Jurkat, Clone E6-1 (cell line): ENCODE results near the gene CDK18.

Experiments used
- DNase-seq: peaks from one replicate; pipeline ENCODE4 v3.0.0-alpha.2; 2011; ENCODE audit warnings: low read depth, low spot score
- H3K4me3 ChIP-seq: 2 replicates; pipeline ENCODE4 v1.5.1; 2011; ENCODE audit warnings: mild to moderate bottlenecking, low read length, control low read depth, moderate library complexity

CDK18 gene

DNA sequence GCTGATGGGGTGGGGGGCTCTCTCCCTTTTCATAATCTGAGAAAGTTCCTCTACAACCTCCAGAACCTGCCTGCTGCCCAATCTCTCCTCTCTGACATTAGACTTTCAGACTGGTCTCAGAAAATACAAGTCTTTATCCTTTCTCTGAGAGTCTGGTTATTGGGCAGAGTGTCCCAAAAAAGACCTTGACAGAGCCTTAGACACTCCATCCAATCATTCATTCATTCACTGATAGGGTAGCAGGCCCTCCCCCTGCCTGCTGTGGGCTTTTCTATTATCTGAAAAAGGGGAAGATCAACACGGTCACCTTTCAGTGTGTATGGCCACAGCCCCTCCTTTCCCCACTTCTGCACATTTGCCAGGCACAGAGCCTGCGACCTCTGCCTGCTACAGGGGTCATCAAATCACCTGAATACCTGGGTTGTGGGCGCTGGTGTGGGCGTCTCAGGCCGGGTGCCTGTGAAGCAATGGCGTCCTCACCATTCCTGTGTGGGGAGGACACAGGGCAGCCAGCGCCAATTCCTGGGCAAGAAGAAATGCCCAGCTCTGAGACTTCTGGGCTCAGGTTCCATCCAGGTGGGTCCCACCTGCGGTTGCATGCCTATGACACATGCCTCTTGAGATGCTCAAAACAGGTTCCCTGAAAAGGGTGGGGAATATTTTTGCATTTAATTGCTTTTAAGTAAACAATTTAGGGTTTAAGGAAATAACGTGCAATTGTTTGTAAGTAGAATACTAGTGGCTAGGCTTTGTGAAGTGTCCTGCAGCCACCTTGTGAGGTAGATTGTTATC, 74.5 kb downstream of the CDK18 start:
- H3K4me3 ChIP-seq = no peak overlapping the region
- DNase-seq = no peak

- H3K4me3 ChIP-seq = no peak overlapping the region
- no peak for DNase-seq
Measured at GRCh38 chr1:205579711-205580110, 75.2 kb downstream of the CDK18 start.

- DNase-seq = no peak
- H3K4me3 ChIP-seq = no peak overlapping the region
Measured at GRCh38 chr1:205580140-205580922, 75.9 kb downstream of the CDK18 start.

- no peak overlapping the region for H3K4me3 ChIP-seq
Measured at GRCh38 chr1:205580923-205581180, 76.4 kb downstream of the CDK18 start.

GRCh38 chr1:205581321-205581980, 77.0 kb downstream of the CDK18 start:
- no peak for DNase-seq
- no peak overlapping the region for H3K4me3 ChIP-seq

More at GRCh38 chr1:205580923-205581180, 76.4 kb downstream of the CDK18 start:
- DNase-seq = no peak

- no peak for DNase-seq
- no peak overlapping the region for H3K4me3 ChIP-seq
Measured at GRCh38 chr1:205582046-205582445, 77.6 kb downstream of the CDK18 start.
